Smooth muscle cell (in vitro differentiated cells): ENCODE data around the gene GLT1D1. TPM values are rescaled to one million over a fixed set of nuclear protein-coding genes. Genes with fewer than 3 reads are reported as not detected.
"Not testable (repeated sequence)": the region's sequence is repeated elsewhere in the genome, so short reads cannot be mapped to it uniquely, and the experiment has no call there.

ENCODE experiments used
- DNase-seq: peaks from one replicate; lab custom pipeline; 2025; ENCODE audit not compliant: unreplicated experiment; lab: John Stamatoyannopoulos, UW
- H2AFZ ChIP-seq: fragments of 200-600 bp; sonication (generic); 2 replicates; pipeline ENCODE4 v1.6.0; 2016; ENCODE audit warnings: antibody characterized with exemption, low read depth, mild to moderate bottlenecking
- H3F3A ChIP-seq: fragments of 200-600 bp; sonication (generic); 2 replicates; pipeline ENCODE4 v1.6.0; 2017; ENCODE audit warnings: antibody characterized with exemption, low read depth
- H3K27ac ChIP-seq: fragments of 200-600 bp; sonication (generic); 2 replicates; pipeline ENCODE4 v1.5.1; 2016; ENCODE audit warnings: low read depth, mild to moderate bottlenecking
- H3K27me3 ChIP-seq: fragments of 200-600 bp; sonication (generic); 2 replicates; pipeline ENCODE4 v1.6.1; 2016; ENCODE audit warnings: low read depth, mild to moderate bottlenecking
- H3K36me3 ChIP-seq: fragments of 200-600 bp; sonication (generic); 2 replicates; pipeline ENCODE4 v1.5.1; 2016; ENCODE audit warnings: low read depth
- H3K4me1 ChIP-seq: fragments of 200-600 bp; sonication (generic); 2 replicates; pipeline ENCODE4 v1.5.1; 2016; ENCODE audit warnings: low read depth
- H3K4me2 ChIP-seq: fragments of 200-600 bp; sonication (generic); 2 replicates; pipeline ENCODE4 v1.6.0; 2016; ENCODE audit warnings: mild to moderate bottlenecking
- H3K4me3 ChIP-seq: fragments of 200-600 bp; sonication (generic); 2 replicates; pipeline ENCODE4 v1.5.1; 2016; ENCODE audit warnings: mild to moderate bottlenecking
- H3K79me2 ChIP-seq: fragments of 200-600 bp; sonication (generic); 2 replicates; pipeline ENCODE4 v1.6.0; 2016; ENCODE audit warnings: low read depth, mild to moderate bottlenecking
- H3K9ac ChIP-seq: fragments of 200-600 bp; sonication (generic); 2 replicates; pipeline ENCODE4 v1.6.0; 2016; ENCODE audit warnings: low read depth
- H3K9me3 ChIP-seq: fragments of 200-600 bp; sonication (generic); replicated peaks from 2 replicates; pipeline ENCODE4 v1.5.1; 2016; ENCODE audit warnings: low read depth
- H4K20me1 ChIP-seq: fragments of 200-600 bp; sonication (generic); 2 replicates; pipeline ENCODE4 v1.6.0; 2016; ENCODE audit warnings: low read depth
- WGBS: methylation state at CpG from one replicate; pipeline ENCODE4 v1.1.7; 2016; ENCODE audit warnings: low lambda C conversion rate; 5-methylcytosine and 5-hydroxymethylcytosine counted together
- polyA plus RNA-seq: library from polyadenylated mRNA; unstranded; fragments of >200 nt; fragmentation: Nextera tagmentation; extraction: Ambion mirVana; gene quantifications from 2 replicates; pipeline ENCODE4 v1.2.1, GENCODE V29; 2016
- total RNA-seq: library from RNA; depleted of rRNA; stranded (reverse); fragments of >200 nt; gene quantifications from 2 replicates; pipeline ENCODE4 v1.2.3, GENCODE V29; 2014
- TF ChIP-seq, protein P1 (sequence below): fragments of 200-600 bp; sonication (generic); IDR thresholded peaks from 2 replicates; pipeline ENCODE4 v1.5.1; 2017; ENCODE audit warnings: borderline replicate concordance, mild to moderate bottlenecking, antibody characterized with exemption; ENCODE audit not compliant: insufficient read depth, poor library complexity, severe bottlenecking

Gene GLT1D1
- total RNA-seq (0.18 and 0.36 TPM in 2 replicates), polyA plus RNA-seq (0.07 TPM in 1 of 2 replicates, not detected in the other)

DNA sequence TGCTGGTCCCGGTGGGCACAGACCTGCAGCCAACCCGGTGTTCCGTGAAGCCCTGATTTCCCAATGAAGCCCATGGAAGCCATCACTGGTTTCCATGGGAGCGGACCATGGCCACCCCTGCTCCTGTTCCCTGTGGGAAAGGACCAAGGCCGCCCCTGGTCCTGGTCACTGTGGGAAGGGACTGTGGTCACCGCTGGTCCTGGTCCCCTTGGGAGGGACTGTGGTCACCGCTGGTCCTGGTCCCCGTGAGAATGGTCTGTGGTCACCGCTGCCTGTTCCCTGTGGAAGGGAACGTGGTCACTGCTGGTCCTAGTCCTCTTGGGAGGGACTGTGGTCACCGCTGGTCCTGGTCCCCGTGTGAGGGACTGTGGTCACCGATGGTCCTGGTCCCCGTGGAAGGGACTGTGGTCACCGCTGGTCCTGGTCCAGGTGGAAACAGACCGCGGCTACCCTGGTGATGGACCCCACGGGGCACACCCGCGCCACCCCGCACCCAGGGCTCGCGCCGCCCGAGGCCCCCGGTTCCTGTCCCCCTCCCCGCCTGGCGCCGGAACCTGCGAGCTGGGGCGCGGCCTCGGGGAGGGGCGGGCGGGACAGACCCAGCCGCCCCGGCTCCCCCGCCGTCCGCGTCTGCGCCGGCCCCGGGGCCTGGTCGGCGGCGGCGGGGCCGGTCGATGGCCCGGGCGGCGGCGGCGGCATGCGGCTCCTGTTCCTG, at the start of gene GLT1D1:
GLT1D1 (plus strand) TSS at position 594 of the 715 bp plus-strand sequence; CDS start at position 698, 104 bp downstream.
- H3K4me1 ChIP-seq = no peaks in the 10 kb centered on the region
- H3K4me2 ChIP-seq = peak within 1 kb of the TSS; percentile 81
- H4K20me1 ChIP-seq = no peaks in the 10 kb centered on the region
- 80% methylated on average over 14 of the region's 56 CpGs for WGBS
- H3F3A ChIP-seq = no peaks in the 10 kb centered on the region
- TF ChIP-seq, protein P1, sequence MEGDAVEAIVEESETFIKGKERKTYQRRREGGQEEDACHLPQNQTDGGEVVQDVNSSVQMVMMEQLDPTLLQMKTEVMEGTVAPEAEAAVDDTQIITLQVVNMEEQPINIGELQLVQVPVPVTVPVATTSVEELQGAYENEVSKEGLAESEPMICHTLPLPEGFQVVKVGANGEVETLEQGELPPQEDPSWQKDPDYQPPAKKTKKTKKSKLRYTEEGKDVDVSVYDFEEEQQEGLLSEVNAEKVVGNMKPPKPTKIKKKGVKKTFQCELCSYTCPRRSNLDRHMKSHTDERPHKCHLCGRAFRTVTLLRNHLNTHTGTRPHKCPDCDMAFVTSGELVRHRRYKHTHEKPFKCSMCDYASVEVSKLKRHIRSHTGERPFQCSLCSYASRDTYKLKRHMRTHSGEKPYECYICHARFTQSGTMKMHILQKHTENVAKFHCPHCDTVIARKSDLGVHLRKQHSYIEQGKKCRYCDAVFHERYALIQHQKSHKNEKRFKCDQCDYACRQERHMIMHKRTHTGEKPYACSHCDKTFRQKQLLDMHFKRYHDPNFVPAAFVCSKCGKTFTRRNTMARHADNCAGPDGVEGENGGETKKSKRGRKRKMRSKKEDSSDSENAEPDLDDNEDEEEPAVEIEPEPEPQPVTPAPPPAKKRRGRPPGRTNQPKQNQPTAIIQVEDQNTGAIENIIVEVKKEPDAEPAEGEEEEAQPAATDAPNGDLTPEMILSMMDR = no peak
- no peak within 1 kb of the TSS for H2AFZ ChIP-seq
- no peaks in the 10 kb centered on the region for H3K9me3 ChIP-seq
- H3K9ac ChIP-seq = no peak within 1 kb of the TSS
- H3K36me3 ChIP-seq = no peaks in the 10 kb centered on the region
- H3K27me3 ChIP-seq = peaks cover 55% of the 10 kb centered on the region
- no peak within 1 kb of the TSS for H3K27ac ChIP-seq
- no peak for DNase-seq
- no peaks in the 10 kb centered on the region for H3K79me2 ChIP-seq
- peak within 1 kb of the TSS; percentile 37 for H3K4me3 ChIP-seq

DNA sequence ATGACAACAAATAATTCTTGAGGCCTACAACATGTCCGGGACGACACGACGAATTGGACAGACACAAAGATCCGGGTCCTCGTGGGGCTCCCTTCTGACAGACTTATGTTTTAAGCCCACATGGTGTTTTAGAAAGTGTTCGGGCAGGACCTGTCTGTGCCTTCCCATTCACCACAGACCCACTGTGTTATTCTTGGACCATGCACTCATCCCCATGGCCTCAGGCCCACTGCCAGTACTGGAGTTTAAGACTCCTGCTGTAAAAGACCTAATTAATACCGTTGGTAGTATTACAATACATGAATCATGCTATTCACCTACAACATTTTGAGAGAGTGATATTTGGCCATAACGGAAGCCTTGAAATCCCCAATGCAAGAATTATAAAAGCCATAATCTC, 49.5 kb upstream of the GLT1D1 start:
- H3K27ac ChIP-seq = no peak overlapping the region
- H3K4me2 ChIP-seq = no peak overlapping the region
- H3K27me3 ChIP-seq = no peaks in the 10 kb centered on the region
- DNase-seq = no peak
- no peak overlapping the region for H2AFZ ChIP-seq
- no peaks in the 10 kb centered on the region for H3K9me3 ChIP-seq
- H3K79me2 ChIP-seq = peaks cover 21% of the 10 kb centered on the region
- no peaks in the 10 kb centered on the region for H3F3A ChIP-seq
- peaks cover 2% of the 10 kb centered on the region for H3K4me1 ChIP-seq
- TF ChIP-seq, protein P1 = no peak
- 91% methylated on average over 9 of the region's 9 CpGs for whole genome bisulfite sequencing
- H3K36me3 ChIP-seq = peaks cover 24% of the 10 kb centered on the region
- H3K4me3 ChIP-seq = no peak overlapping the region
- H4K20me1 ChIP-seq = peaks cover 59% of the 10 kb centered on the region
- H3K9ac ChIP-seq = no peak overlapping the region

DNA sequence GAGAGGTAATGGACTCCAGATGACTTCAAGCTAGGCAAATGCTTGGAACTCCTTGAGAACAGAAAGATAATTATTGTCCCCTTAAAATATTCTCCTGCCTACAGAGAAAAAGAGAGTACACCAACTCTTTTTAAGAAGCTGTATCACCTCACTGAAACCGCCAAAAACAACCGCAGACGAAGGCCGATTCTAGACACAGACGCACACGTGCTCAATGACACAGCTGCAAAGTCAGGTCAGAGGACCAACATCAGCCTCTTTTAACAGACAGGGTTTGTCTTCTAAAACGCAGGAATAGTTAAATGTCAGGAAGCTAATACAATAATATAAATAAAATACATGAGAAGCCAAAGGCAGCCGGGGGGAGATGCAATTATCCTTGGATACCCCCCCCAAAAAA, 48.5 kb upstream of the GLT1D1 start:
- TF ChIP-seq, protein P1 = no peak
- DNase-seq = no peak
- Histone ChIP-seq H3K9ac (no peak overlapping the region), H3K36me3 (peaks cover 29% of the 10 kb centered on the region), H3K79me2 (peaks cover 21% of the 10 kb centered on the region), H2AFZ (no peak overlapping the region), H3K27me3 (no peaks in the 10 kb centered on the region), H3F3A (no peaks in the 10 kb centered on the region), H3K27ac (no peak overlapping the region), H3K4me3 (no peak overlapping the region), H3K4me1 (peaks cover 2% of the 10 kb centered on the region), H4K20me1 (peaks cover 69% of the 10 kb centered on the region), H3K9me3 (no peaks in the 10 kb centered on the region), H3K4me2 (no peak overlapping the region)
- 98% methylated on average over 8 of the region's 8 CpGs for WGBS

DNA sequence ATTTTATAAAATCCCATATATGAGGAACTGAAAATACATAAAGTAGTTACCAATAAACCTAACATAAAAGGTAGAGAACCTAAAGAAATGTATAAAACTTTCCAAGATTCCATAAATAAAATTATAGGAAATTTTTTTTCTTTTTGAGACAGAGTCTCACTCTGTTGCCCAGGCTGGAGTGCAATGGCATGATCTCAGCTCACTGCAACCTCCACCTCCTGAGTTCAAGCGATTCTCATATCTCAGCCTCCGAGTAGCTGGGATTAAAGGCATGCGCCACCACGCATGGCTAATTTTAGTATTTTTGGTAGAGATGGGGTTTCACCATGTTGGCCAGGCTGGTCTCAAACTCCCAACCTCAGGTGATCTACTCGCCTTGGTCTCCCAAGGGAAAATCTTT, 47.9 kb upstream of the GLT1D1 start:
- peaks cover 27% of the 10 kb centered on the region for H3K36me3 ChIP-seq
- WGBS = 95% methylated on average over 5 of the region's 5 CpGs

More for the DNA sequence above, 47.9 kb upstream of the GLT1D1 start:
- H3K4me1 ChIP-seq, DNase-seq, H3K9me3 ChIP-seq, H3K27me3 ChIP-seq, H3K4me3 ChIP-seq, H3K27ac ChIP-seq, H2AFZ ChIP-seq, H3K4me2 ChIP-seq, H3K9ac ChIP-seq, H3F3A ChIP-seq: not testable (repeated sequence)
- Histone ChIP-seq H4K20me1 (peaks cover 73% of the 10 kb centered on the region), H3K79me2 (peaks cover 25% of the 10 kb centered on the region)
